LNCaP clone FGC (cell line): ENCODE measurements around the gene HIGD2A.
A peak's percentile ranks its signal among the peaks of the same experiment; 100 is the strongest.
"Not testable (repeated sequence)": the region's sequence is repeated elsewhere in the genome, so short reads cannot be mapped to it uniquely, and the experiment has no call there.

Experiments used
- DNase-seq: peaks from one replicate; pipeline ENCODE4 v3.0.0-alpha.2; 2011; ENCODE audit warnings: low read depth
- H3K4me3 ChIP-seq: 2 replicates; pipeline ENCODE4 v1.5.1; 2011; ENCODE audit warnings: mild to moderate bottlenecking, low read depth, low read length, control low read depth
- CTCF ChIP-seq: IDR thresholded peaks from 2 replicates; pipeline ENCODE4 v1.5.1; 2012; ENCODE audit warnings: mild to moderate bottlenecking; ENCODE audit not compliant: control insufficient read depth, insufficient read depth; ENCODE audit errors: extremely low read depth

HIGD2A gene

GRCh38 chr5:176405656-176406435 is 17.3 kb downstream of the HIGD2A start:
- no peak for DNase-seq
- TF ChIP-seq CTCF: peak; percentile 23; the same call in 1 of the 2 replicates
- no peak overlapping the region for H3K4me3 ChIP-seq

GRCh38 chr5:176406436-176407052 is 18.0 kb downstream of the HIGD2A start:
- no peak overlapping the region for H3K4me3 ChIP-seq
- TF ChIP-seq CTCF: no peak
- DNase-seq: no peak

GRCh38 chr5:176407456-176408251 is 19.1 kb downstream of the HIGD2A start:
- no peak for TF ChIP-seq CTCF

DNA sequence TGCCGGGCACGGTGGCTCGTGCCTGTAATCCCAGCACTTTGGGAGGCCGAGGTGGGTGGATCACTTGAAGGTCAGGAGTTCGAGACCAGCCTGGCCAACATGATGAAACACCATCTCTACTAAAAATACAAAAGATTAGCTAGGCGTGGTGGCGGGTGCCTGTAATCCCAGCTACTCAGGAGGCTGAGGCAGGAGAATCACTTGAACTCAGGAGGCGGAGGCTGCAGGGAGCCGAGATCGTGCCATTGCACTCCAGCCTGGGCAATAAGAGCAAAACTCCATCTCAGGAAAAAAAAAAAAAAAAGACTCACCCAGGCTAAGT is 19.7 kb downstream of the HIGD2A start:
- DNase-seq, H3K4me3 ChIP-seq: not testable (repeated sequence)

More at GRCh38 chr5:176407456-176408251, 19.1 kb downstream of the HIGD2A start:
- no peak for DNase-seq
- no peak overlapping the region for H3K4me3 ChIP-seq

DNA sequence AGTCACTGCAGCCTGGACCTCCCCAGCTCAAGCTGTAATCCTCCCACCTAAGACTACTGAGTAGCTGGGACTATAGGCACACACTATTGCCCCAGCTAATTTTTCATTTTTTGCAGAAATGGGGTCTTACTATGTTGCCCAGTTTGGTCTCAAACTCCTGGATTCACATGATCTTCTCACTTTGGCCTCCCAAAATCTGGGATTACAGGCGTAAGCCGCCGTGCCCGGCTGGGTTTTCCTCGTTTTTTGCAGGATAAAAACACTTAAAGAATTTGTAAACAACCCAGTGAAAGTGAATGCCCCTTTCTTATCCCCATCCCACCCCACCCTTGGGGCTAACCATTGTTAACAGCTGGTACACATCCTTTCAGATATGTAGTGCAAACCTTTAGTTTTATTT is 20.0 kb downstream of the HIGD2A start:
- H3K4me3 ChIP-seq: no peak overlapping the region
- no peak for TF ChIP-seq CTCF
- DNase-seq: no peak

- no peak for TF ChIP-seq CTCF
- no peak for DNase-seq
- no peak overlapping the region for H3K4me3 ChIP-seq
Measured at GRCh38 chr5:176409765-176410164, 21.2 kb downstream of the HIGD2A start.

DNA sequence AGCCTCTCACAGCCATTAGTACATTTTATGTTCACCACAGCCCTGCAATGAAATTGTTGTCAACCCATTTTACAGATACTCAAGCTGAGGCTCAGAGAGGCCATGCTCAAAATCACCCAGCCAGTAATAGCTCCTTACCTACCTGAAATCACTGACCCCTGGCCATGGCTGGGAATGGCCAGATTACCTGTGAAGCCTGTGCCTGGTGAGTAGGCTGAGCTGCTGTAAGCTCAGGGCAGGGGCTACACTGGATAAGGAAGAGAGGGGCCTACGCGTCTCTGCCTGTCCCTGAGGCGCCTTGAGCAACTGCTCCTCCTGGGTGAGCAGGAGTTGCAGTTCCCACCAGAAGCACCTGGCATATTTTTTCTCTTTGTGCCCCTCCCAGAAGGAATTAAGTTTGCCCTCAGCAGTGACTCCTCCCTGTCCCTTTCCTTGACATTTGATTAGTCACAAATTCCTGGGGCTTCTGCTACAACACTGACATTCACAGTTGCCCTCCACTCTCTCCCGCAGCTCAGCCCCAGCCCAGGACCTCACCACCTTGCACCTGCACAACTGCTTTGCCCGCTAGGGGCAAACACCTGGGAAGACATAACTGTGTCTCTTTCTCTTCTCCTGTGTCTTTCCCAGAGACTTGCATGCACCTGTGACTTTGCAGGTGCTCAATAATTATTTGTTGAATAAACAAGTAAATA is 22.1 kb downstream of the HIGD2A start:
- H3K4me3 ChIP-seq: no peak overlapping the region
- no peak for DNase-seq
- no peak for TF ChIP-seq CTCF
